GM21576 (cell line): ENCODE measurements around the gene CCDC152.
"Not testable (repeated sequence)": the region's sequence is repeated elsewhere in the genome, so short reads cannot be mapped to it uniquely, and the experiment has no call there.

Source experiments
- ATAC-seq: cut with Tn5 transposase; IDR thresholded peaks from one replicate; pipeline ENCODE4 v1.9.1; 2021; ENCODE audit warnings: mild to moderate bottlenecking, moderate library complexity; ENCODE audit not compliant: unreplicated experiment

The CCDC152 gene

GRCh38 chr5:42756606-42757601 lies at the start of gene CCDC152:
TSS of gene CCDC152 (plus strand) at chr5:42756818. CDS start at chr5:42759122, 2,304 bp downstream.
- peak; percentile 76 for ATAC-seq

GRCh38 chr5:42715785-42716184 lies 40.8 kb upstream of the CCDC152 start:
- ATAC-seq = no peak

GRCh38 chr5:42718591-42718990 lies 38.0 kb upstream of the CCDC152 start:
- peak; percentile 87 for ATAC-seq

- no peak for ATAC-seq
These were observed 37.6 kb upstream of the CCDC152 start for GRCh38 chr5:42719034-42719433.

- ATAC-seq = no peak
These were observed 36.4 kb upstream of the CCDC152 start for GRCh38 chr5:42720251-42720650.

GRCh38 chr5:42721484-42721883 lies 35.1 kb upstream of the CCDC152 start:
- ATAC-seq = no peak

GRCh38 chr5:42734531-42735058 lies 22.0 kb upstream of the CCDC152 start:
- not testable (repeated sequence) for ATAC-seq

- no peak for ATAC-seq
These were observed 15.7 kb upstream of the CCDC152 start for GRCh38 chr5:42740920-42741319.

GRCh38 chr5:42745426-42745825 lies 11.2 kb upstream of the CCDC152 start:
- ATAC-seq = no peak

GRCh38 chr5:42745856-42746255 lies 10.8 kb upstream of the CCDC152 start:
- ATAC-seq = no peak

GRCh38 chr5:42749020-42749419 lies 7.6 kb upstream of the CCDC152 start:
- ATAC-seq = no peak

GRCh38 chr5:42750507-42750906 lies 6.1 kb upstream of the CCDC152 start:
- no peak for ATAC-seq

GRCh38 chr5:42751044-42751443 lies 5.6 kb upstream of the CCDC152 start:
- no peak for ATAC-seq

- ATAC-seq = no peak
These were observed 3.5 kb upstream of the CCDC152 start for GRCh38 chr5:42753099-42753498.

- no peak for ATAC-seq
These were observed 2.8 kb downstream of the CCDC152 start for GRCh38 chr5:42759456-42759855.

GRCh38 chr5:42760426-42760825 lies 3.8 kb downstream of the CCDC152 start:
- ATAC-seq = no peak

GRCh38 chr5:42761791-42762190 lies 5.2 kb downstream of the CCDC152 start:
- no peak for ATAC-seq

GRCh38 chr5:42767491-42768105 lies 11.0 kb downstream of the CCDC152 start:
- ATAC-seq = no peak

GRCh38 chr5:42768106-42768504 lies 11.5 kb downstream of the CCDC152 start:
- ATAC-seq = no peak

GRCh38 chr5:42770003-42770402 lies 13.4 kb downstream of the CCDC152 start:
- ATAC-seq = no peak

- ATAC-seq = no peak
These were observed 15.8 kb downstream of the CCDC152 start for GRCh38 chr5:42772265-42772993.
